Erythroblast (primary cell): ENCODE results near the gene CEP170B.

Source experiments
- DNase-seq, 2 experiments: peaks; one replicate each; lab custom pipeline; 2025; lab: John Stamatoyannopoulos, UW
- GATA1 ChIP-seq: IDR thresholded peaks from 2 replicates; pipeline ENCODE4 v1.6.1; 2011; ENCODE audit warnings: low read depth, mild to moderate bottlenecking, control low read depth, low read length, moderate library complexity
- POLR2A ChIP-seq: IDR thresholded peaks from 2 replicates; pipeline ENCODE4 v1.6.1; 2011; ENCODE audit warnings: mild to moderate bottlenecking, low read length

Gene CEP170B

GRCh38 chr14:104891664-104892530, 26.8 kb downstream of the CEP170B start:
- no peak for TF ChIP-seq GATA1
- no peak for TF ChIP-seq POLR2A
- no peak for DNase-seq

- DNase-seq: no peak
- no peak for TF ChIP-seq GATA1
Measured at GRCh38 chr14:104892531-104893434, 27.7 kb downstream of the CEP170B start.

- no peak for DNase-seq
- TF ChIP-seq POLR2A (no peak), GATA1 (no peak)
Measured at GRCh38 chr14:104893435-104894207, 28.6 kb downstream of the CEP170B start.

- no peak for DNase-seq
- no peak for TF ChIP-seq GATA1
- no peak for TF ChIP-seq POLR2A
Measured at GRCh38 chr14:104894331-104895206, 29.5 kb downstream of the CEP170B start.

- TF ChIP-seq GATA1: no peak
- TF ChIP-seq POLR2A: no peak
- no peak for DNase-seq
Measured at GRCh38 chr14:104895207-104895785, 30.2 kb downstream of the CEP170B start.

GRCh38 chr14:104895786-104896661, 31.0 kb downstream of the CEP170B start:
- DNase-seq: no peak
- TF ChIP-seq POLR2A (no peak), GATA1 (no peak)

- no peak for DNase-seq
- TF ChIP-seq POLR2A (no peak), GATA1 (no peak)
Measured at GRCh38 chr14:104897330-104898194, 32.5 kb downstream of the CEP170B start.

GRCh38 chr14:104898195-104898558, 33.1 kb downstream of the CEP170B start:
- TF ChIP-seq POLR2A (no peak), GATA1 (no peak)
- no peak for DNase-seq

GRCh38 chr14:104898870-104899510, 33.9 kb downstream of the CEP170B start:
- DNase-seq: no peak
- TF ChIP-seq GATA1: no peak
- TF ChIP-seq POLR2A: no peak

- DNase-seq: no peak
- TF ChIP-seq GATA1: no peak
Measured at GRCh38 chr14:104899781-104900180, 34.7 kb downstream of the CEP170B start.
